ENCODE results near the gene SOCS3.

Gene SOCS3, protein sequence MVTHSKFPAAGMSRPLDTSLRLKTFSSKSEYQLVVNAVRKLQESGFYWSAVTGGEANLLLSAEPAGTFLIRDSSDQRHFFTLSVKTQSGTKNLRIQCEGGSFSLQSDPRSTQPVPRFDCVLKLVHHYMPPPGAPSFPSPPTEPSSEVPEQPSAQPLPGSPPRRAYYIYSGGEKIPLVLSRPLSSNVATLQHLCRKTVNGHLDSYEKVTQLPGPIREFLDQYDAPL

DNA sequence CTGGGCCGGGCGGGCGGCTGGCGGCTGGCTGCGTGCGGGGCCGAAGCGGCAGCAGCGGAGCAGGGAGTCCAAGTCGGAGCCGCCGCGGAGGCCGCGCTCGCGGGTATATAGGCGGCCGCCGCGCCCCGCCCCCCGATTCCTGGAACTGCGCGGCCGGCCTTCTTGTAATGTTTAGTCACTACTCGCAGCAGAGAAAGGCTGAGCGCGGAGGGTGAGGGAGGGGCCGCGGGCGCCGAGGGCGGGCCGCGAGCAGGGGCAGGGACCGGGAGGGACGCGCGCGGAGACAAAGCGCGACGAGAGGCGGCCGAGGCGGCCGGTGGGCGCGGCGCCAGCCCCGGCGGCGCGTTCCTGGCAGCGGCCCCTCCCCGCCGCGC is at the start of gene SOCS3:
TSS of gene SOCS3 (minus strand) at position 81 of the 374 bp plus-strand sequence. CDS start 982 bp downstream, outside the sequence.
- DNase-seq, result peak; percentile 98

DNA sequence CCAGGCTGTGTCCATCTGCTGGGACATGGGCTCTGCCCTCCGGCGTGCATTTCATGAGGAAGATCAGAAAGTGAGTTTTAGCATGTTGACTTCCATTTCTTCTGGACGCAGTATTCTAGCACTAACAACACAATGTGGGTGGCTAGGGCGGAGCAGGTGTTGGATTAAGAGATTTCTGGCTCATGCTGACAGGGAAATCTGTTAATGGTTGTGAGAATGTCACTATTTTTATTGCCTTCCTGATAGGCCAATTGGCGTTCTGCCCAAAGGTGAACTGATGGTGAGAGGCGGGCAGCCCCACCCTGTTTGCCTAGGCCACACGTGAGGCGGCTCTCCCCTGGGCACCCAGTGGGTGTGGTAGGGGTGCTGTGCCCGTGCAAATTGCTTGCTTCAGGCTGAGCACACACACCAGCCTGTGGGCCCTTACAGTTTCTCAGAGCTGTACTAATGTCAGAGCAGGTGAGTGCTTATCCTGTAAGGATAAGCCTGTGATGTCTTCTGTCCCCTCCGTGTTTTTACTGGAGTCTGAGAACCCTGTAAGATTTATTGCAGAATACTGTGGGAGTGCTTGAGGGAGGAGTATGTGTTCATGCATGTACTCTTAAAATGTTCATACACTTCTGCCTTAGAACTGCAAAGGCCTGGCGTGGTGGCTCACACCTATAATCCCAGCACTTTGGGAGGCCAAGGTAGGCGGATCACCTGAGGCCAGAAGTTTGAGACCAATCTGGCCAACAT is 49.5 kb upstream of the SOCS3 start:
- no peak for DNase-seq

DNA sequence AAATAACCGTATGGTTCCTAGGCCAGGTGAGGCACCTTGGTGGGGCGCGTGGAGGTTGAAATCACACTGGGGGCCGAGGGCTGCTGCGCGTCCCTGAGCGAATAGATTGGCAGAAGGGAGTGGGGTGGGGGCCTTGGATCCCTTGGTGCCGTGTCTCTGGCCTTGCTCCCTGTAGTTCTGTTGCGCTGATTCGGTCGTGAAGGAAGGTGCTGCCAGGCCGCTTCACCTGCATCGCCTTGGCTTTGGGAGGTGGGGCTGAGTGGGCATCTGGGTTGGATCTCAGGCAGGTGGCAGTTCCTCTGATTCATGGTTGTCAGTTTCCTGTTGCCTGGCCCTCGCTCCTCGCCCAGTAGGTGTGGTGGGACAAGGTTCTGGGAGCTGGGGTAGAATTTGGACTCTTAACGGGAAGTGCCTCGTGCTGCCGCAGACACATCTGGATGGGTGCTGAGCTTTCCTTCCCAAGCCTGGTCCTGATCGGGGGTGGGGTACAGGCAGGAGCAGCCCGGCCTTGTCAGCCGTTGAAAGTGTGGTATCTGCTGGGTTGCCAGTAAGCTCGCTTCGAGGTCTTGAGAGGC is 48.7 kb upstream of the SOCS3 start:
- DNase-seq, result no peak

DNA sequence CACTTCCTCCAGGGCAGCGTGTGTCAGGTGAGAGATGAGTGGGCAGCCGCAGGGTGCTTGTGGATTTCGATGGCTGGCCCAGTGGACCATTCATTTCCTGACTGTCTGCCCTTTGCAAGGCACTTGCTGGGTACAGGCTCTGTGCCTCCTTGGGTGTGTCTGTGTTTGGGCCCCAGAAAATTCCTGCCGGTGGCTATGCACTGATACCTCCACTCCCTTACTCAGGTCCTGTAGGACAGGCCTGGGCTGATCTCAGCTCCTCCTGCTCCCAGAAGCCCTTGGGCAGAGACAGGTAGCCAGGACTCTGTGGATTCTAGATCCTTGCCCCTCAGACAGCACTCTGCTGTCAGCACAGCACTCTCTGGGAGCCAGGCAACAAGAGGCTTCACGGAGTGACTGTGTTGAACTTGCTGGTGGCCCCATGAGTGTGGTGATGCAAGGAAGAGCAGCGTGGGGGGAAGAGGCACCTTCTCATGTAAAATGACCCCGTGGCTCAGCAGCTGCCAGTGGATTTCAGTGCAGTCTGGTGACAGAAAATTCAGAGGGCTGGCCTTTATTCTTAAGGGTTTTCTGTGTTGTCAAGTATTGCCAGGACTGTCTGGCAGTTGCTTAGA is 47.6 kb upstream of the SOCS3 start:
- DNase-seq, result no peak

DNA sequence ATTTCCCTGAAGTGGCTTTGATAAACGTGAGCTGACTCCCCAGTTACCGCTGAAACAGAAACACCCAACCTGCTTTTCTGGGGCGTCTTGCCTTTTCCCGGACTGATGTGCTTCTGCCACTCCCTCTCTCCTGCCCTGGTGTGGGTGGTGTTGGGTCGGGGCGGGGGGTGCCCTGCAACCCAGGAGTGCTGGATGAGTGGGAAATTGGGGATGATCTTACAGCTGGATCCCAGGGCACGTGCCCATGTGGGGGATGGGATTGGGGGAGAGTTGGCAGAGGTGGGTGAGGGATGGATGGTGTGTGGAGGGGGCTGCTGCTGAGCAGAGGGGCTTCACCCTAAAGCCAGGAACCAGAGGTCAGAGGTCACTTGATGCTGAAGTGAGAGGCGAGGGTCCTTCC is 47.0 kb upstream of the SOCS3 start:
- DNase-seq, result no peak

DNA sequence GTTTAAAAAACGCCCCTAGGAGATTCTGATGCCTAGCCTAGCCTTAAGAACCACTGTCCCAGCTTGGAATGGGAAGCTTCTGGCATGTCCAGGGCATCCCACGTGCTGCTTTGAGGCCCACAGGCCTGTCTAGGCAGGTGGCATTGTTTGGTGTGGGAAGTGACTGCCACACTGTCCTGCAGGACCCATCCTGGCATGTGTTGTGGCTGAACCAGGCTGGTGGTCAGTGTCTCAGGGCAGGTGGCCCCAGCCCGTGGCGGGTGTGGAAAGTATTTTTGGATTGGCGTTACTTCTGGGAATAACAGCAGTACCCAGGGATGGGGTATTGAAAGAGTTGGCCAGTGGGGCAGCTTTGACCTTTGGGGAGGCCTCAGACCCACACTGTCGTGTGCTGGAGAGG is 46.5 kb upstream of the SOCS3 start:
- no peak for DNase-seq

DNA sequence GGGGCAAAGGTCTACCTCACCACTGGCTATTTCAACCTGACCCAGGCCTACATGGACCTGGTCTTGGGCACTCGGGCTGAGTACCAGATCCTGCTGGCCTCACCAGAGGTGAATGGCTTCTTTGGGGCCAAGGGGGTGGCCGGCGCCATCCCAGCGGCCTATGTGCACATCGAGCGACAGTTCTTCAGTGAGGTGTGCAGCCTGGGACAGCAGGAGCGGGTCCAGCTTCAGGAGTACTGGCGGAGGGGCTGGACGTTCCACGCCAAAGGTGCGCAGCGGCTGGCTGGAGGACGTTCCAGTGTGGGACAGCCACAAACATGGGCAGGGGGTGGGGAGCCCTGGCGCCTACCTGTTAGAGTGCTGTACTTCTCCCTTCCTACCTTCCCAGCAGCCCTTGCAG is 43.9 kb upstream of the SOCS3 start:
- DNase-seq, result no peak

DNA sequence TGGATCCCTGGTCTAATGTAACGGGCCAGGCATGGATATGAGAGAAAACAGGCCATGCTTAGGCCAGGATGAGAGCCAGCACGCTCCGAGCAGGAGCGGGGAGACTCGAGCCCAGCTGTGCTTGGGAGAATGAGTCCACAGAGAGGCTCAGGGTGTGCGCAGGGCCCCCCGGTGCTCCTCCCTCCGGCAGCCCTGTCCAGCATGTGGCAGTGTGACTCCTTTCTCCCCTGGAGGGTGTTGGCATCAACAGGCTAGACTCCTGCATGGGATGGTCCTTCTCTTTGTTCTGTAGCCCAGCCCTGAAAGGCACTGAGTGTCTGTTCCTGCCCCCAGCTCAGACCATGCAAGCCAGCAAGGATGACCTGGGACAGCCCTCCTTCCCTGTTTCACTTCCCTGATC is 42.0 kb upstream of the SOCS3 start:
- no peak for DNase-seq

DNA sequence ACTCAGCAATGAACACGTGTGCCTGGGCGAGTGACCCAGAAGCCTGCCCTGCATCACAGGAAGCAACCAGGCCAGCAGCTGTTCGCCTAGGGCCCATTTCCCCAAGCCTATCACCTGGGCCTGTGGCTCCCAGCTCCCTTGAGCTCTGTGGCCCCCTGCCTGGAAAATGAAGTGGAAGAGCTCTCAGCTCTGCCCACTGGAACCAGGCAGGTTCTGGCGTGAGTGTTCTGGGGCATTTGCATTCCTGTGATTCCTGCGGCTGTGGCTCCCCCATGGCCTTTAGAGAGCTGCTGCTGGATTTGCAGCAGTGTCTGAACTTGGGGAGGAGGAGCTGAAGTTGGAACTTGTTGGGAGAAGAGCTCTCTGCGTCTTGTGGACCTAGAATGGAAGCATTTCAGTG is 41.4 kb upstream of the SOCS3 start:
- DNase-seq, result no peak

DNA sequence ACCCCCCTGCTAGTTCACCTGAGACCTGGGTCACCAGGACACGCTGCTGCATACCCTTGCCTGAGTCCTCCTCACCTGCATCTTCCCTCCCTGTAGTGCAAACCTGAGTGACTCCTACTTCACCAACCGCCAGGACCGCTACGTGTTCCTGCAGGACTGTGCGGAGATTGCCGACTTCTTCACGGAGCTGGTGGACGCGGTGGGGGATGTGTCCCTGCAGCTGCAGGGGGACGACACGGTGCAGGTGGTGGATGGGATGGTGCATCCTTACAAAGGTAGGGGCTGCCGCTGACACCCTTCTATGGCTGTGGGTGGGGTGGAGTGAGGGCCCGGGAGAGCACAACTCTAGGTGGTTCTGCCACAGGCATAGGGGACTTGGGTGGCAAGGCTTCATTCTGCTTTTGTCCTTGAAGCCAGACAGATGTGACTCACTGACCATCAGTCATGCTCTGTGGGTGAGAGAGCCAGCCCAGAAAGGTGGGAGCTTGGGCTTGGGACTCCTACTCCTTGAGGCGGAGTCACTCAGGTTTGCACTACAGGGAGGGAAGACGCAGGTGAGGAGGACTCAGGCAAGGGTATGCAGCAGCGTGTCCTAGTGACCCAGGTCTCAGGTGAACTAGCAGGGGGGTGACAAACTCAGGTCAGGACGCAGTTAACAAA is 40.8 kb upstream of the SOCS3 start:
- no peak for DNase-seq

DNA sequence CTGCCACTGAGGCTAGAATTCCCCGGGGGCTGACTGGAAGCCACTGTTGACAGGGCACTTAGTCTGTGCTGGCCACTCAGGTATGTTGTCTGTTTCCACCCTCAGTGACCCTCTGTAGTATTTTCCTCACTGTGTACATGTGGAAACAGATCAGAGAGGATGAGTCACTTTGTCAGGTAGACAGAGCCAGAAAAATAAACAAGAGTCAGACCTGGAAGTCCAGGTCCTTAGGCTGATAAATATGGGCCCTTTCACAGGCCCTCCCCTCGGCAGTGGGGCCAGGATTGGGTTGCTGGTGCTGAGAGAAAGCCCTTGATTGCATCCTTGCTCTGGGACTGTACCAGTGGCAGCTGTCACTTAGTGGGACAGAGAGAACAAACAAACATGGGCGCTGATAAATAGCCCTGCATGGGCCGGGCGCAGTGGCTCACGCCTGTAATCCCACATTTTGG is 39.8 kb upstream of the SOCS3 start:
- DNase-seq, result no peak

DNA sequence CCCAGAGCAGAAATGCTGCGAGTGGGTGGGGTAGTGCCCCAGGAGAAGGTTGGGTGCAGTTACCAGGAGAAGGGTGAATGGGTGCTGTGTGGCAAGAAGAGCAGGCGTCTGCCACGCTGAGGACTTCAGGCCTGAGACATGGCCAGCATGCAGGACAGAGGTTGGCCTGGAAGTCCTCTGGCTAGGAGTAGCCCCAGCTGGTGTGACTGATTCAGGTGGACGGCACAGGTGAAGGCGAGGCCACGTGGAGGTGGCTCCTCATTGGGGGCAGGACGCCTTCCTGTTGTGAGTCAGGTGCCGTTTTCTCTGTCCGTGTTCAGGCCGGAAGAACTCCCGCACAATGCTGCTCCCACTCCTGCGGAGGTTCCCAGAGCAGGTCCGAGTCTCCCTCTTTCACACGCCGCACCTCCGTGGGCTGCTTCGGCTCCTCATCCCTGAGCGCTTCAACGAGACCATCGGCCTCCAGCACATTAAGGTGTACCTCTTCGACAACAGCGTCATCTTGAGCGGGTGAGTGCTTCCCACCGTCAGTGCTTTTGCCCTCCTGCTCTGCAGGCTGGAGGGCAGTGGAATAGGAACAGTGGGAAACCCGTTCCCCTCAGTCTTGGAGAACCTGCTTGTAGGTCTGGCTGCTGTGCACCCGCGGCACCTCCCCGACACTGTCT is 39.3 kb upstream of the SOCS3 start:
- DNase-seq, result no peak

DNA sequence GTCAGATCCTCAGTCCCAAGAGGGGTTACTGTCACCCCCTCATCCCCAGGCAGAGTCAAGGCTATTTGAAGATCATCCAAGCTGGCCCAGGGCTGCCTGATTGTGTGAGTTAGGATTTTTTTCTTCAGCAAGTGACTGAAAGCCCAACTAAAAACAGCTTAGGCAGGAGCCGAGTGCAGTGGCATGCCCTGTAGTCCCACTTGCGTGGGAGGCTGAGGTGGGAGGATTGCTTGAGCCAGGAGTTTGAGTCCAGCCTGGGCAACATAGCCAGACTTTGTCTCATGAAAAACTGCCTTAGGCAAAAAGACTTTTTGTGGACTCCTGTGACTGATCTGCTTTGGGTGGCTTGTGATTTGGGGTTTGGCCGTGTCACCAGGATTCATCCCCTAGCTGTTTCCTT is 38.5 kb upstream of the SOCS3 start:
- DNase-seq, result no peak

DNA sequence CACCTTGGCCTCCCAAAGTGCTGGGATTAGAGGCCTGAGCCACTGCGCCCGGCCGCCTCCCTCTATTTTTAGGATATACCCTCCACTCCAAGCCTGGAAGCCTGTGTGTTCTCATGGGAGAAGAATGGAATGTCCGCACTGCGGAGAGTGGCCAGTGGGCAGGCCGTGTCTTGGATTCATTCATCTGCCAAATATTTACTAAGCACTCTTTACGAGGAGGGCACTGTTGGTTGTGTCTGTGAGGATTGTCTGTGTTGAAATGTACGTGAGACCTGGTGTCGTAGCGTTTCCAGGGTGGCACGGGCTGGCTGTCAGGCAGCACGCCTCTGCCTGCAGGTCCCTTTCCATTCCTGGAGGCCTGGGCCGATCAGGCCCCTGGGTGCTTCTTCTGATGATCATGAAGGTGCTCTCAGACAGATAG is 37.8 kb upstream of the SOCS3 start:
- no peak for DNase-seq

DNA sequence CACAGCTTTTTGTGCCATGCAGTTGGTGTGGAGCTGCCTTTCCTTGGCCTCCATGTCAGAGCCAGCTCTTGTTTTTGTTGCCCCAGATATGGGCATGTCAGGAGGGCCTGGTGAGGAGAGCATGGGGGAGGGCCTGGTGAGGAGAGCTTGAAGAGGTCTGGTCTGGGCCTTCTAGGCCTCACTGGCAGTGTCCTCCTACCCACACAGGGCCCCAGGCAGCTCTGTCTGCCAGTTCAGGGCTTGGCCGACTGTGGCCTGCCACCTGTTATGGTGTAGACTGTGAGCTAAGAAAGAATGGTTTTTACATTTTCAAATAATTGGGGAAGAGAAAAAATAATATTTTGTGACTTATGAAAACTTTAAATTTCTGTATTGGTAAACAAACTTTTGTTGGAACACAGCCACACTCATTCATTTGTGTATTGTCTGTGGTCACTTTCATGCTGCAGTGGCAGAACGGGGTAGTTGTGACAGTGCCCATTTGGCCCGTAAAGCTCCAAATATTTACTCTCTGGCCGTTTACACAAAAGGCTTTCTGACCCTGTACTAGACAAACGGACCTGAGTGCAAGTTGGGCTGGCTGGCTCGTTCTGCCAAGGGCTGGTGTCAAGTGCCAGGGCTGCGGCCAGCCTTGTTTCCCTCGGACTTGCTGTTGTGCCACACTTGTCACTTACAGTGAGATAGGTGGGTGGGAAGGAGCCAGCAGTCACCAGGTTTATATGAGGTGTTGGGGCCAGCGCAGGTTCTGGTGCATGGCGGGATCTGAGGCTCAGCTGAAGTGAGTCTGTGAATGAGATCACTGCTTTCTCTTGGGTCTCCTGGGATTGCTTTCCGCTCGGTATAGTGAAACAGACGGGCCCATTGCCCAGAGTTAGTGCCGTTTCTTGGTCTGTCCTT is 36.8 kb upstream of the SOCS3 start:
- DNase-seq, result no peak

DNA sequence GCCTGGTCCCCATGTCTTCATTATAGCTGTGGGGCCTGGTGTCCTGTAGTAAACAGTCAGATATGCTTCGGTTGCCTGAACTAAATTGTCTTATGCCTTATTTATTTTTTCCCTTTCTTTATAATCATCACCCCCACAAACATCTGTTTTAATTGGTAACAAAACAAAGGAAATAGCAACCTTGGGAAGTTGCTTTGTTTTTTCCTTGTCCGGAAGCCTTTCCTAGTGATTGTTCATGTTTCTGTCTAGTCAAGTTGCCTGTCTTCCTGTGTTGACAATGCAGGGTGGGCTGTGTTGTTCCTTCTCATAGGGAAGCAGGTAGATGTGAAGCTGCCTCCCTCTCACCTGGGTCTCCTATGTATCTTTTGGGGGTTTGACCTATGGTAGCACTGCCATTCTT is 35.3 kb upstream of the SOCS3 start:
- no peak for DNase-seq

DNA sequence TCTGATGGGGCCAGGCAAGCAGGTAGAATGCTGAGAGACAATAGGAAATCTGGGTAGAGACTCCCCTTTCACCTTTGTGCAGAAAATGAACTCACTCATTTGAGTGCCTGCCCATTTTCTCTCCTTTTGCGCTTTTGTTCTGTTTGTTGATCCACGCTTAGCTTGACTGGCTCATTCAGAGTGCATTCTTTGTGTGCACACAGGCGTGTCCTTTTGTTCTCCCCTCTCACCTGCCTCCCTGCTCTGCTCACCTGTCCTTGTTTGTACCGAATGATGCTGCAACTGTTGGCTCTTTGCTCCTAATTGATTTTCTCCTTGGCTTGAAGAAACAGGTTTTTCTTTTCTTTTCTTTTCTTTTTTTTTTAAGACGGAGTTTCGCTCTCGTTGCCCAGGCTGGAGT is 34.3 kb upstream of the SOCS3 start:
- no peak for DNase-seq

DNA sequence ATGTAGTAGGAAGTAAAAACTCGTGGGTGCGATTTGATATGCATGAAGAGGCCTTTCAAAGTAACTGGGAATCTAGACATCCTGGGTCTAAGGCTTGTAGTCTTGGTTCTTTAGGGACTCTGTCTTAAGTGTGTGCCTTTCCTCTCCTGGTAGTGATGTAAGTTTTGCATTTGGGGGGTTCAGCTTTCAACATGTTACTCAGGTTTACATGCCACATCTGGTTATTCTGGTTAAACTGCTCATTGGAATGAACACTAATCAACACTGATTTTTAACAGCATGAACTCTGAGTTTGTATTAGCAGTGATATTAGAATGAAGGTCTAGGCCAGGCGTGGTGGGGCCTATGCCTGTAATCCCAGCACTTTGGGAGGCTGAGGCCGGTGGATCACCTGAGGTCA is 33.7 kb upstream of the SOCS3 start:
- no peak for DNase-seq

DNA sequence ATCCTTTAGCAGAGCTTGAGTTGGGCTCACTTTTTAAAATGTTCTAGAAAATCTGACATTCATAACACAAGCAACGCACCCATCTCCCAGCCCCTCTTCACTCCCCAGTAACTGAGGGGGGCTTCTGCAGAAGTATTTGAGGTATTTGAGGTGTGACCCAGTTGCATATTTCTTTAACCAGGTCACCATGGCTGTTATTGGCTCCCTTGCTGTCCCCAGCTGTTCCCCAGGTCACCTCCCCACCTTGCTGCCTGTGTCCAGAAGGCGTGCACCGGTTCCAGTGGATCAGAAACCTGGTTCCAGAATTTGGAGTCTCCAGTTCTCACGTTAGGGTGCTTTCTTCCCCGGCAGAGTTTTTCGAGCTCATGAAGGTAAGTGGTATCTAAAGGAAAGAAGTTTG is 32.4 kb upstream of the SOCS3 start:
- no peak for DNase-seq

DNA sequence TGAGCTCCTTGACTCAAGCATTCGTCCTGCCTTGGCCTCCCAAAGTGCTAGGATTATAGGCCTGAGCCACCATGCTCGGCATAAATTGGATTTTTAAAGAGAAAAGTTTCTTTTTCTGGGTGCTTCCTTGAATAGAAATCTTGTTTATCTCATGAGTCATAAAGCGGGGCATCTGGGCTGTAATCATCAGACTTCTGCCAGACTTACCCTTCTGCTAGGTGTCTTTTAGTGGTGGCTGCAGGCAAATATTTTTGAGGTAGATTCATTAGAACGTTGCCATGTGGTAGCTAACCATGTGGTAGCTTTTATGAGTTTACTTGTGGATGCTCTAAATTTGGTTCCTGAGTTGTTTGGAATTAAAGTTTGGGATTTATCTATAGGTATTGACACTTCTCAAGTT is 32.0 kb upstream of the SOCS3 start:
- no peak for DNase-seq

DNA sequence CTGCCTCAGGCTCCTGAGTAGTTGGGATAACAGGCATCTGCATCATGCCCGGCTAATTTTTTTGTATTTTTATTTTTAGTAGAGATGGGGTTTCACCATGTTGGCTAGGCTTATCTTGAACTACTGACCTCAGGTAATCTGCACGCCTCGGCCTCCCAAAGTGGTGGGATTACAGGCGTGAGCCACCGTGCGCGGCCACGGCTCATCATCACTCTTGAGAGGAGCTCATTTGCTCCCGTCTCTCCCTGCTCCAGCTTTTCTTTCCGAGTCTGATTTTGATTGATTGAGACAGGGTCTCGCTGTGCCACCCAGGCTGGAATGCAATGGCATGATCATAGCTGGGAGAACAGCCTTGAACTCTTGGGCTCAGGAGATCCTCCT is 31.2 kb upstream of the SOCS3 start:
- no peak for DNase-seq

Measured in activated CD4-positive, CD25-positive, alpha-beta regulatory T cell treated with anti-CD3 and anti-CD28 coated beads, Interleukin-2, amount 50 U/mL, for 72 hours (primary cell).